ENCODE results near the gene HSPBP1. TPM values are rescaled to one million over a fixed set of nuclear protein-coding genes. Genes with fewer than 3 reads are reported as not detected.

HSPBP1 gene
- total RNA-seq (2012; rRNA removed) (19.7 and 21.0 TPM in 2 replicates), polyA plus RNA-seq (2012; rRNA removed) (43.2 and 52.5 TPM in 2 replicates), Bru-seq, nascent RNA (percentile 59 among the genes with signal in this experiment), BruChase-seq, experiment 1, labeled RNA remaining after a 6-hour chase (percentile 65 among the genes with signal in this experiment), BruChase-seq, experiment 2, labeled RNA remaining after a 2-hour chase (percentile 53 among the genes with signal in this experiment)
- 67.7 and 72.0 TPM in 2 replicates for polyA plus RNA-seq (2012; cell fraction: cytosol; rRNA removed)
- polyA plus RNA-seq (2012; cell fraction: nucleus; rRNA removed; ENCODE audit: low replicate concordance), result 16.3 and 55.1 TPM in 2 replicates
- long read RNA-seq, transcript HSPBP1-202 (8 exons, 1,572 nt), result major isoform, 24 of 41 reads
- long read RNA-seq, partial matches to known transcripts, result 3 of 41 reads
- long read RNA-seq, other reads (novel, unspliced or antisense), result 11 of 41 reads

- BruUV-seq (replicated peaks), result no TSS peak
- Histone ChIP-seq H3K4me1 (ENCODE audit: control insufficient read depth, insufficient read depth, low read length) (peaks cover 15% of the 10 kb centered on the region), H3K79me1 (ENCODE audit: low read depth in 1 of 2, low read length in 2 of 2) (peaks cover 3 to 32% of the 10 kb centered on the region in 2 experiments; a peak in 3 of 4 replicates), H4K91ac (ENCODE audit: insufficient read depth, low read depth, low read length) (peak within 1 kb of the TSS; percentile 63; the same call in 1 of the 2 replicates), H3K9me1 (ENCODE audit: insufficient read depth, low read length) (peaks cover 10% of the 10 kb centered on the region), H3K23ac (ENCODE audit: low read depth, low read length) (peak within 1 kb of the TSS; percentile 84), H3K4me2 (ENCODE audit: low read depth, low read length) (peak within 1 kb of the TSS; percentile 91), H3K4me3 (ENCODE audit: insufficient read depth, low read depth, low read length) (peak within 1 kb of the TSS; percentile 70), H4K8ac (ENCODE audit: low read depth in 2 of 2, low read length in 2 of 2) (peak within 1 kb of the TSS; percentile 95 to 96), H3K27ac (ENCODE audit: insufficient read depth, low read length) (peak within 1 kb of the TSS; percentile 62), H2AK5ac (ENCODE audit: low read depth, low read length) (peak within 1 kb of the TSS; percentile 86), H3K27me3 (ENCODE audit: control insufficient read depth, insufficient read depth, low read length) (no peaks in the 10 kb centered on the region), H2BK5ac (ENCODE audit: low read depth, low read length, poor library complexity, severe bottlenecking) (peak within 1 kb of the TSS; percentile 15), H3K56ac (ENCODE audit: extremely low read depth, insufficient read depth, low read length) (peak within 1 kb of the TSS; percentile 32; the same call in 1 of the 2 replicates), H3K36me3 (ENCODE audit: control insufficient read depth, insufficient read depth, low read length) (peaks cover 11% of the 10 kb centered on the region; the same call in 1 of the 2 replicates), H2BK20ac (ENCODE audit: low read depth, low read length) (0 out of 2 replicates have a peak within 1 kb of the TSS, but pooled peaks have one; percentile 38), H3K4ac (ENCODE audit: low read depth, low read length) (peak within 1 kb of the TSS; percentile 85), H2BK120ac (ENCODE audit: low read depth, low read length) (peak within 1 kb of the TSS; percentile 43; the same call in 1 of the 2 replicates), H3K18ac (ENCODE audit: low read depth, low read length) (no peak within 1 kb of the TSS; the same call in 1 of the 2 replicates), H4K20me1 (ENCODE audit: insufficient read depth, low read length) (no peaks in the 10 kb centered on the region), H3K14ac (replicated peaks; ENCODE audit: low read depth, low read length) (peak within 1 kb of the TSS; percentile 86), H2AK9ac (replicated peaks; ENCODE audit: low read depth, low read length, poor library complexity) (peak within 1 kb of the TSS; percentile 86), H2AFZ (replicated peaks; ENCODE audit: low read length, poor library complexity) (peak within 1 kb of the TSS; percentile 95), H3K9ac (ENCODE audit: low read depth, low read length) (peak within 1 kb of the TSS; percentile 77), H2BK15ac (ENCODE audit: low read depth, low read length) (no peak within 1 kb of the TSS), H3K9me3 (ENCODE audit: control insufficient read depth, insufficient read depth, low read length) (no peaks in the 10 kb centered on the region), H4K5ac (ENCODE audit: low read depth, low read length) (peak within 1 kb of the TSS; percentile 78)
- ChIA-PET CTCF (no interaction called here), POLR2A (ENCODE audit: unreplicated experiment) (interaction anchor here (1.0 kb wide), 1 partner anchor 21 kb away, joined by 5 read pairs; the partner anchor contains the start of gene PPP6R1)
- in situ Hi-C loops (cut with MboI; ENCODE audit: low sequenced_read_pairs) (loop anchor here (25.0 kb wide), 1 partner anchor 357 kb away; the partner anchor contains the start of genes CCDC106, ZNF580 and ZNF581), dilution Hi-C loops (cut with HindIII; ENCODE audit: low sequenced_read_pairs, unreplicated experiment) (no loop called here), intact Hi-C loops (cut with micrococcal nuclease) (loop anchor here (5.0 kb wide), 2 partner anchors 107 to 1123 kb away; partner anchors contain the start of genes LENG1 and RPL28)
- 0 out of 2 replicates have a peak, but pooled peaks have one; percentile 49 for TF ChIP-seq RFX5 (IDR thresholded peaks at IDR 0.05; ENCODE audit: low read depth, low read length)
- 0 out of 2 replicates have a peak, but pooled peaks have one; percentile 9 for TF ChIP-seq NFE2L2 (IDR thresholded peaks at IDR 0.05; ENCODE audit: low read depth, low read length)
- peak; percentile 80 for TF ChIP-seq POLR2A (IDR thresholded peaks at IDR 0.05; ENCODE audit: low read depth, low read length)
- peak; percentile 65; the same call in 1 of the 2 replicates for TF ChIP-seq BHLHE40 (IDR thresholded peaks at IDR 0.05; ENCODE audit: low read depth, low read length)
- no peak; the same call in 1 of the 2 replicates for TF ChIP-seq MAZ (IDR thresholded peaks at IDR 0.05; ENCODE audit: borderline replicate concordance, low read depth, low read length)
- peak; percentile 95 for TF ChIP-seq MXI1 (IDR thresholded peaks at IDR 0.05; ENCODE audit: borderline replicate concordance, low read depth, low read length)
- ATAC-seq (ENCODE audit: low read depth) (peak; percentile 83), DNase-seq (peak; percentile 91)
- 4% methylated on average over 17 of the region's 52 CpGs; no CpG with 5 or more reads in 1 of the 2 experiments for WGBS, 2 experiments (ENCODE audit: extremely low coverage in 2 of 2, insufficient read length in 1 of 2)
Observed at GRCh38 chr19:55279770-55280643, at the start of gene HSPBP1. Gene HSPBP1, minus strand, starts transcription at chr19:55280110. Its CDS starts 502 bp downstream, at chr19:55279608.
